NCI-H1436 treated with DMSO at 0.1 percent for 48 hours (cell line): Measurements from ENCODE around the gene PTPRN2.
A peak's percentile ranks its signal among the peaks of the same experiment; 100 is the strongest.

Source experiments
- DNase-seq: peaks from one replicate; lab custom pipeline; 2025; lab: John Stamatoyannopoulos, UW

PTPRN2 gene

GRCh38 chr7:158070222-158070920 lies 517.3 kb downstream of the PTPRN2 start:
- DNase-seq, result no peak

GRCh38 chr7:158068853-158069252 lies 518.8 kb downstream of the PTPRN2 start:
- DNase-seq, result no peak

- DNase-seq, result no peak
Observed at GRCh38 chr7:158067931-158068482, 519.6 kb downstream of the PTPRN2 start.

GRCh38 chr7:158067219-158067930 lies 520.2 kb downstream of the PTPRN2 start:
- no peak for DNase-seq

GRCh38 chr7:158066085-158066484 lies 521.5 kb downstream of the PTPRN2 start:
- no peak for DNase-seq

GRCh38 chr7:158065340-158065739 lies 522.3 kb downstream of the PTPRN2 start:
- no peak for DNase-seq

GRCh38 chr7:158064631-158065030 lies 523.0 kb downstream of the PTPRN2 start:
- peak; percentile 40 for DNase-seq

GRCh38 chr7:158063850-158064610 lies 523.6 kb downstream of the PTPRN2 start:
- DNase-seq, result no peak

- no peak for DNase-seq
Observed at GRCh38 chr7:158062661-158063060, 525.0 kb downstream of the PTPRN2 start.

GRCh38 chr7:158061884-158062656 lies 525.6 kb downstream of the PTPRN2 start:
- DNase-seq, result no peak

- DNase-seq, result no peak
Observed at GRCh38 chr7:158061026-158061630, 526.5 kb downstream of the PTPRN2 start.

GRCh38 chr7:158060216-158060615 lies 527.4 kb downstream of the PTPRN2 start:
- DNase-seq, result no peak

GRCh38 chr7:158057446-158057845 lies 530.2 kb downstream of the PTPRN2 start:
- DNase-seq, result no peak

- DNase-seq, result no peak
Observed at GRCh38 chr7:158056761-158057160, 530.9 kb downstream of the PTPRN2 start.

GRCh38 chr7:158055726-158056510 lies 531.7 kb downstream of the PTPRN2 start:
- no peak for DNase-seq

- no peak for DNase-seq
Observed at GRCh38 chr7:158054611-158055010, 533.0 kb downstream of the PTPRN2 start.

- DNase-seq, result no peak
Observed at GRCh38 chr7:158054081-158054480, 533.5 kb downstream of the PTPRN2 start.

- DNase-seq, result no peak
Observed at GRCh38 chr7:158053183-158053915, 534.3 kb downstream of the PTPRN2 start.

GRCh38 chr7:158052381-158053060 lies 535.1 kb downstream of the PTPRN2 start:
- DNase-seq, result no peak
